ENCODE results near the gene RNF31.
"Not testable (repeated sequence)": the region's sequence is repeated elsewhere in the genome, so short reads cannot be mapped to it uniquely, and the experiment has no call there.

Gene RNF31

DNA sequence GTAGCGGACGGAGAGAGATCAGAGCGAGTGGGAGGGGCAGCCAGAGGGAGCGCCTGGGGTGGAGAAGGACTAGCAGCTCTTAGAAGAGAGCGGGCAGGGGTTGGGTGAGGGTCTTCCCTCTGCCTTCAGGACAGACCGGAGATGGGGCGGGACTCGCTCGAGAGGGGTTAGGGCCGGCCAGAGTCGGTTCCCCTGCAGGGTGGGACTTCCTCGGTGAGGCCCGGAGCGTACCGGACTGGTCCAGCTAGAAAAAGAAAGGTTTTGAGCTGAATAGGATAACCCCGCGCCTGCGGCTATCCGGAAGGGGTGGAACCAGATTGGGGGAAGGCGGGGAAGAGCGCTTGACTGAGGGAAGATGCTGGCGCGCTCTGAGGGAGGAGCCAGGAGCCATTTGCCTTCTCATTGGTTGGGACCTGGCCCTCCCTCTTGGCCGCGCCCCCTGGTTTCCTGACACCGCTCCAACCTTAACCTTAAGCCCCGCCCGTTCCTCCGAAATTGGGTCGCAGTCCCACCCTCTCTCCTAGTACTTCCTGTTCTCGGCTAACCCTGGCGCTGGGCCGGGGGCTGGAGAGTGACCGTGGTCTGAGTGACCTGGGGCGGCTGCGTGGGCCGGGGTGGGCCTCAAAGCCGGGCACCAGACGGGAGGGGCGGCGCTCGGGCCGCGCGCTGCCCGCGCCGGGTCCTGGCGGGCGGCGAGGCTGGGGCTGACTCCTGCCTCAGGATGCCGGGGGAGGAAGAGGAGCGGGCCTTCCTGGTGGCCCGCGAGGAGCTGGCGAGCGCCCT lies at the start of gene RNF31:
TSS of gene RNF31 (plus strand) at position 521 of the 783 bp plus-strand sequence. CDS start at position 722, 201 bp downstream.
- DNase-seq: peak; percentile 99

DNA sequence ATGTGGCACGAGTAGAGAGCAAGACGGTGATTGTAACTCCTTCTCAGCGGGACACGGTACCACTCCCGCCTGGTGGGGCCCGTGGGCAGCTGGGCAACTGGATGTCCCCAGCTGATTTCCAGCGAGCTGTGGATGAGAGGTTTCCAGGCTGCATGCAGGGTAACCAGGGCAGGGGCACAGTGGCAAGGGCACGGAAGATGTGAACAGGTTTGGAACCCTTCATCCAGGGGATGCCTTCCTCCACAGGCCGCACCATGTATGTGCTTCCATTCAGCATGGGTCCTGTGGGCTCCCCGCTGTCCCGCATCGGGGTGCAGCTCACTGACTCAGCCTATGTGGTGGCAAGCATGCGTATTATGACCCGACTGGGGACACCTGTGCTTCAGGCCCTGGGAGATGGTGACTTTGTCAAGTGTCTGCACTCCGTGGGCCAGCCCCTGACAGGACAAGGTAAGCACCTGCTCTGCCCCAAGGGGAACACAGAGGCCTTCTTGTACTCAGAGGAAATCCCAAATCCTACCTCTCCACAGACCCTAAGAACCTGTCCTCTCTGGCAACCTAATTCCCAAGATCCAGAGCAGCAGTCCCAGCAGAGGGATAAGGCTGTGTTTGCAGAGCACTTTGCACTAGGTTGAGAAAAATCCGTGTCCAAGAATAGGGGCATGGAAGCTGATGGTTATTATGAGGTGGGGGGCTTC lies 48.9 kb upstream of the RNF31 start:
- no peak for DNase-seq

DNA sequence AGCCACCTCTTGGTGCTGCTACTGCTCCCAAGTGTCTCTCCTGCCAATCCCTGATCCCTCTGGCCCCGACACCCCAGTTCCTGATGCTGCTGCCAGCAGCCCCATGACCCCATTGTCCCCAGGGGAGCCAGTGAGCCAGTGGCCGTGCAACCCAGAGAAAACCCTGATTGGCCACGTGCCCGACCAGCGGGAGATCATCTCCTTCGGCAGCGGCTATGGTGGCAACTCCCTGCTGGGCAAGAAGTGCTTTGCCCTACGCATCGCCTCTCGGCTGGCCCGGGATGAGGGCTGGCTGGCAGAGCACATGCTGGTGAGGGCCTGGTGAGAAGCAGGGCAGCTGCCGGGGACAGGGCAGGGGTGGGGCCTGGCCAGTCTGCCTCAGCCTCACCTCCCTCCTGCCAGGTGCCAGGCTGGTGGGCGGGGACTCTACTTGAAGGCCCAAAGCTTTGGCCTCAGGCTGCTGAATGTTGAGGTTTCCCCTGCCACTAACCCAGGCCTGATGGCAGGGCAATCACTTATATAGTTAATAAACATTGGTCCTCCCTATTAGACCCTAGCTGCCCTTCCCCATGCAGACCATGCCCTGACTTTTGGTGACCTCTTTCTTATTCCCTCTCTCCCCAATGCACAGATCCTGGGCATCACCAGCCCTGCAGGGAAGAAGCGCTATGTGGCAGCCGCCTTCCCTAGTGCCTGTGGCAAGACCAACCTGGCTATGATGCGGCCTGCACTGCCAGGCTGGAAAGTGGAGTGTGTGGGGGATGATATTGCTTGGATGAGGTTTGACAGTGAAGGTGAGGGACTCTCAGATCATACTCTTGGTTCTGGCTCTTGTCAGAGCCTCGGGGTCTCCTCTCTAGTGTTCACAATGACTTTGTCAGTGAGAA lies 48.1 kb upstream of the RNF31 start:
- DNase-seq: no peak

DNA sequence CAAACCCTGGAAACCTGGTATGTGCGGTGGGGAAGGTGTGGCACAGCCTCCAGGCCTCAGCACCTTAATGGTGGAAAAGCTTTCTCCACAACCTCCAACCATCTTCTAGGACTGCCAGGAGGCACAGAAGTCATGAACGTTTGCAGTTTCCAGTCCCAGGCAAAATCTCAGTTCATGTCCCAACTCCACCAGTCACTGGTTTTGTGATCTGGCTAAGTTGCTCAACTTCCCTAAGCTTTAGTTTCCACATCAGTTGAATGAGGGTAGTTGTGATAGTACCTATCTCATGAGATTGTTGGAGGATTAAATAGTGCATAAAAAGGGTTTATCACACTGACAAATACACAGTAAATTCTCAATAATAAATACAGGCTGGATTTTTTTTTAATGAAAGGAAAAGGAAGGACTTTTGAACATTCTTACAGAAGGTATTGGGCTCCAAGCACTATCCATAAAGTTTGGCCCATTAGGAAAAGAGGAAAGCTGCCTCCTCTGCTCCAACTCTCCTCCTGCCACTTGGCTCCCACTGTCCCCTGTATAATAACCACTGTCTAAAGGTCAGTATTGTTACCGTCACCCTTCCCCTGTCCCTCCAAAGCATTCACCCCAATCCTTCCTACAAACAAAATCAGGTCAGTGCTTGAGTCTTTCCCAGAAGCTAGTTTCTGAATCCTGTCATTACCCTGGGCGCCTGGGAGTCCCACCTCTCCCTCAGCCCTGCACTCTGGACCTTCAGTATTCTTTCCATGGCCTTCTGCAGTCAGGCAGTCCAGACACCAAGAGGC lies 46.9 kb upstream of the RNF31 start:
- no peak for DNase-seq

DNA sequence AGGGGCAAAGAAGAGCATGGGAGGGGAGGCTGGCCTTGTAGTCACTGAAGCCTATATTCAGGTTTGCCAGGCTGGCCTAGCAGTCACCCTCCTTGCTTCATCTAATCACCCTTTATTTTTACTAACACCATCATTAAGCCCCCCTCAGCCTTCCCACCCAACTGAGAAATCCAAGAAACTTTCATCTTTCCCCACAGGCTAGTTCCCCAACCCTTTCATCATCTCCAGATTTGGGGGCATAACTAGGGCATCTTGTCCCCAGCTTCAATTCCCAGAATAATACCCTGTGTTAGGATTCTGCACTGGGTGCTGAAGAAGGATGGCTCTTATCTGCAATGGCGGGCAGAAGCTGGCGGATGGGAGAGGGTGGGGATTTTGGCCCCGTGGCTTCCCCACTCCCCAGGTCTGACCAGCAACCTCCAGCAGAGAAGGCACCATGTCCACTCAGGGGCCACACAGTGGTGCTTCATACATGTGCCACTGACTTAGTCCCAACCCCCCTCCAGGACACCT lies 46.3 kb upstream of the RNF31 start:
- DNase-seq: no peak

DNA sequence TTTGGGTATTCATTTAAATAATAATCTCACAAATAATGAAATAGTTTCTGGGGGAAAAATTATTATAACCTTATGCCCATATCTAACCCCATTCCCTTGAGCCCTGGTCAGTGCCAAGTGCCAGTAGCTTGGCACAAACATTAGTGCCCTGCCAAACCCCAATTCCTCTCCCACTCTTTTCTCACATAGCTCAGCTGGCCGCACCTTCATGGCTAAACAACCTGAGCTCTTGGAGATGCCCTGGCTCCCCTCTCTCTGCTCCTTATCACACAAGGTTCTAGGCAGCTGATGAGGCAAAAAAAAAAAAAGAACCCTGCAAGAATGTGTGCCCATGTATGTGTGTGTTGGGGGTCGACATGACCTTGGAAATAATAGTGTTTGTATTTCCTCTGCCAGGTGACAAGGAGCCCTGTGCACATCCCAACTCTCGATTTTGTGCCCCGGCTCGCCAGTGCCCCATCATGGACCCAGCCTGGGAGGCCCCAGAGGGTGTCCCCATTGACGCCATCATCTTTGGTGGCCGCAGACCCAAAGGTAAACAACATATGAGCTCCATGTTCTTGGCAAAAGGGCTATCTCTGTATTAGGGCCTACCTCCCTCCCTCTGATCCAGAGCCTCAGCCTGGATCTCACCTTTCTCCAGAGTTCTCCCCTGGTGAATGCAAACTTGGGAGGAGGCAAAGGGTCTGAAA lies 44.8 kb upstream of the RNF31 start:
- no peak for DNase-seq

DNA sequence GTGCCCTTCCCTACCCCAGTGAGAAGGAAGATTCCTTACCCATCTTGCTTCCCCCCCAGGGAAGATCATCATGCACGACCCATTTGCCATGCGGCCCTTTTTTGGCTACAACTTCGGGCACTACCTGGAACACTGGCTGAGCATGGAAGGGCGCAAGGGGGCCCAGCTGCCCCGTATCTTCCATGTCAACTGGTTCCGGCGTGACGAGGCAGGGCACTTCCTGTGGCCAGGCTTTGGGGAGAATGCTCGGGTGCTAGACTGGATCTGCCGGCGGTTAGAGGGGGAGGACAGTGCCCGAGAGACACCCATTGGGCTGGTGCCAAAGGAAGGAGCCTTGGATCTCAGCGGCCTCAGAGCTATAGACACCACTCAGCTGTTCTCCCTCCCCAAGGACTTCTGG lies 43.8 kb upstream of the RNF31 start:
- DNase-seq: no peak

DNA sequence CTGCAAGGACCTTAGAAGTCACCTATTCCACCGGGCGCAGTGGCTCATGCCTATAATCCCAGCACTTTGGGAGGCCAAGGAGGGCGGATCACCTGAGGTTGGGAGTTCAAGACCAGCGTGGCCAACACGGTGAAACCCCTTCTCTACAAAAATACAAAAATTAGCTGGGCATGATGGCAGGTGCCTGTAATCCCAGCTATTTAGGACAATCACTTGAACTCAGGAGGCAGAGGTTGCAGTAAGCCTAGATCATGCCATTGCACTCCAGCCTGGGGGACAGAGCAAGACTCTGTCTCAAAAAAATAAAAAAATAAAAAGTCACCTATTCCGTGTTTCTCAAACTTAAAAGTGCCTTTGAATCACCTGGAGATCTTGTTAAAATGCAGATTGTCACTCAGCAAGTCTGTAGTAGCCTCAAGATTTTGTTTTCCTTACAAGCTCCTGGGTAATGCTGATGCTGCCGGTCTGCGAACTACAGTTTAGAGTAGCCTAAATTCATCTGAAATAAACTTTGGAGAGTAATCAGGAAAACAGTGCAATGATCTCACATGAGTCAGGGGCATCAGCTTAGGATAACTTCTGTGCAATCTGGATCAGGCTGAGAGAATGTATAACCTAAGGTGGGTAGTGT lies 41.6 kb upstream of the RNF31 start:
- DNase-seq: not testable (repeated sequence)

DNA sequence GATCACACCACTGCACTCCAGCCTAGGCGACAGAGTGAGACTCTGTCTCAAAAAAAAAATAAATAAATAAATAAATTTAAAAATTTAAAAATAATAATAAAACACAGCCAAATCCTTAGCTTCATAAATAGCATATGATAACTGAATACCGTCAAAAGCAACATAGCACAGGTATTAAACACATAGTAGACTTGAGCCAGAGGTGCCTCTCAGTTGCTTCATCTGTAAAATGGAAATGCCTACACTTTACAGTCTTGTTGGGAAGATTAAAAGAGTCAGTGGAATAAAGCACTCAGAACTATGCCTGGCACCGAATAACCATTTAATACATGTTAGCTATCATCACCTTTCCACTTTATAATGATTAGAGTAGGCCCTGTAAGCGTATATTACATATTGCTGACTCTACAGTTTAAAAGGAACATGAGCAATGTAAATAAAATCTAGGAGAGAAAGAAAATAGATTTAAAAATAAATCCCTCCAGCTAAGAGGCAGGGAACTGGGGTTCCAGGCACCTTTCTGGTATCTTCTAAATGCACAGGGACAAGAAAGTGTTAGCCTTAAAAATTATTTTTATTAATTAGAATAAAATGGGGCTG lies 40.5 kb upstream of the RNF31 start:
- no peak for DNase-seq

DNA sequence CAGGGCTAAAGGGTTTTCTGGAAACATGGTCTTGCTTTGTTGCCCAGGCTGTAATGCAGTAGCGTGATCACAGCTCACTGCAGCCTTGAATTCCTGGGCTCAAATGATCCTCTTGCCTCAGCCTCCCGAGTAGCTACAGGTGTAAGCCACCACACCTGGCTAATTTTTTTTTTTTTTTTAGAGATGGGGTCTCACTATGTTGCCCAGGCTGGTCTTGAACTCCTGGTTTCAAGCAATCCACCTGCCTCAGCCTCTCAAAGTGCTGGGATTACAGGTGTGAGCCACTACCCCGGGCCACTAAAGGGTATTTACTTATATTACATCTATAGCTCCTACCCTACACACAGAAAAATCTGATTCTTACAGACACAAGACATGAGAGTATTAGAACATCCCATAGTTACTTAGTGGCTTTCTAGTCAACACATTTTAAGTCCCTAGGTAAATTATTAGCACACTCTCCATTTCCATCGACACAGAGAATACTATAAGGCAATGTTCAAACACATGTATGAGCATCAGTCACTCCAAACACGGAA lies 38.9 kb upstream of the RNF31 start:
- DNase-seq: no peak

DNA sequence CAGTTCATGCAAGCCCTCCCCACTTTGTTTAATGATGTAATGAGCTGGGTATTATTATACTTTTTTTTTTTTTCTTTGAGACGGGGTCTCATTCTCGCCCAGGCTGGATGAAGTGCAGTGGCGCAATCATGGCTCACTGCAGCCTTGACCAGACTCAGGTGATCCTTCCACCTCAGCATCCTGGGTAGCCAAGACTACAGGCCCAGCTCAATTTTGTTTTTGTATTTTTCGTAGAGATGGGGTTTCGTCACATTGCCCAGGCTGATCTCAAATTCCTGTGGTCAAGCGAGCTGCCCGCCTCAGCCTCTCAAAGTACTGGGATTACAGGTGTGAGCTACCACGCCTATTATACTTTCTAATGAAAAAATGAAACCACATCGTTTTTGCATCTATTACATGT lies 37.2 kb upstream of the RNF31 start:
- no peak for DNase-seq

DNA sequence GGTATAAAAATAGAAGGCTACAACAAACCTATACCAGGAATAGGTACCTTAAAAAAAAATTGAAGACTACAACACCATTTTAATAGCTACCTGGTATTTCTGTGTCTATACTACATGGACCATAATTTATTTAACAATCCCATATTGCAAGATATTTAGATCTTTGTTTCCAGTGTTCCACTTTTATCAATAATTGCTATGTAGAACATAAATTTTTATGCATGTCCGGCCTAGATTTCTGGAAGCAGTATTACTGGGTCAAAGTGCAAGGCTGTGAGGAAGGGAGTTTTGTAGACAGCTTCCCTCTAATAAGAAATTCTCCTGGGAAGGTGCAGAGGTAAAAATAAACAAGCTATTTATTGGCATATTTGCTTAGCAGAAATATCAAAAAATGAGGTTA lies 36.8 kb upstream of the RNF31 start:
- DNase-seq: no peak

DNA sequence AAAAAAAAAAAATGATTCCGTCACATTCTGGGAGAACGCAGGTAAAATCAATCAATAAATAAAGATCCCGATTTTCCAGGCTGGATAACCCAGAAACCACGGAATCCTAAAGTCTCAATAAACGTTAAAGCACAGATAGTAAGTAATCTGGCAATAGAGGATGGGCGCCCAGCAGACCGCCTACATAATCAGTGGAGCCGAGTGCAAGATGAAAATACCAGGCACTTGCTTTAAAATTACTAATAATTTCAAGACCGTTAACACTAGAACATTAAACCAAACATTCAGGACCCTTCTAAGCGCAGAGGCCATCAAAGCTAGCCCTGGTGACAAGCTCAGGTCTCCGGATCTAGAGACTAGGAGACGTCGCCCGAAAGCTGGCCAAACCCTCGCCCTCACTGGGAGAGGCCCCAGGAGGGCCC lies 33.9 kb upstream of the RNF31 start:
- no peak for DNase-seq

DNA sequence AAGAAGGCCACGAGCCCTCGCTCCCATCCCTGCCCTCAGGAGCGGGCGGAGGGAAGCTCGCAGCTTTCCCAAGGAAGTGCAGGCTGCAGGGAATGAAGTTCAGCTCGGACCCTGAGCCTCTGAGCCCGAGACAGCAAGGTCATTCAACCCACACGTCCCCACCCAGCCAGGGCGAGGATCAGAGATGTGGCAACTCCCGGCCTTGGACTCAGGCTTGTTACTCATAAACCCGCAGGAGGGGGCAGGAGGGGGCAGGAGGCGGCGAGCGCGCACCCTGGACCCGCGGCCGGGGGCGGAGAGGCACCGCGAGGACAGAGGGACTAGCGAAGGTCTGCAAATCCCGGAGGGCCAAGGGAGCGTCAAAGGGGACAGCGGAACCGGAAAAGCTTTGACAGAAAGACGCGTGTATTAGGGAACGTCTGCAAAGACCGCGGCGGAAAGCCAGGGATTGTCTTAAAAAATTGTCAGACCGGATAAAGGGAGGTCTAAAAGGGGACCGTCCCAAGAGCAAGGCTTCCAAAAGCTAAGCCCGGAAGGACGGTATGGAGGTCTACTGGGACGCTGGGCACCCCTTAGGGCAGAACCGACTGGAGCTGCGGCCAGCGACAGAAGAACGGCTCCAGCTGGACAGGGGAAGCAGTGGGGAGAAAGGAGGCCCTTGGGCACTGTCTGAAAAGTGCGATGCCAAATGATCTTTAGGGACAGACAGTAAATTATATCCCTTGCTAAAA lies 33.3 kb upstream of the RNF31 start:
- DNase-seq: peak; percentile 91

DNA sequence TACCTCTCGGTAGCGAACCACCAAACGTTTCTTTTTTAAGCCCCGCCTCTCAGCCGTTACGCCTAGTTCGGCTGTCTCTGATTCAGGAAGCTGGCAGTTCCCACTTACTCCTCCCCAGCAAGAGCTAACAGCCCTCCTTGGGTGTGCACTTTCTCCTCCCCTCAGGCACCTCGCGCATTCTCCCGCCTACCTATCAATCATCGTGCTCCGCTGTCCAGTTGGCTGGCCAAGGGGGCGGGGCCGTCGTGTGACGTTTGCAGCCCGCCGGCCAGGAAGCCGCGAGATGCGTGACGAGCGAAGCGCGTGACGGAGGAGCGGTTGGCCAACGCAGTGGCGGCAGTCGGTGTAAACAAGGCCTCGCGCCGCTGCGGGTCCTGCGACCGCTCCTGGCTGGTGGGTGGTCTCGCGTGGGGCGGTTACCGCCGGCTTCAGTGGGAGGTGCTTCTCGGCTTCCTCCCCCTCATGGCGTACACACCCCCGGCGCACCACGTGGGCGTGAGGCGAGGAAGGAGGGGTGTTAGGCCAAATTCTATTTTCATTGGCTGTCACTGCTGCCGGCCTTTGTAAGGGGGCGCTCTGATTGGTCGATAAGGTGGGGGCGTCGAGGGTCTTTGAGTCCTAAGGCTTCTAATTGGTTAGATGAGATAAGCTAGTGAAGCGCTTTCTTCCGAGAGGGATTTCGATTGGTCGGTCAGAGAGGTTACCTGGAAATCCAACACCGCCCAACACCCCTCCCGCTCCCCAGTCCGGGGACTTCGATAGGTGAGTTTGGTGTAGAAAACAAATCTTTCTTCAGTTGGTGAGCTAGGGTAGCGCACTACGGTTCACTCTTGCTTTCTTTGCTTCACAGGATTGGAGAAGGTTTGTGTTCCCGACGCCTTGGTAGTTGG lies 32.5 kb upstream of the RNF31 start, which contains the start of the genes DCAF11 and NRL:
TSS of gene DCAF11 (plus strand) at position 246 of the 890 bp plus-strand sequence. CDS start 818 bp downstream, outside the sequence.
TSS of gene NRL (minus strand) at position 418 of the 890 bp plus-strand sequence. CDS start 32,101 bp downstream, outside the sequence.
- peak; percentile 99 for DNase-seq

DNA sequence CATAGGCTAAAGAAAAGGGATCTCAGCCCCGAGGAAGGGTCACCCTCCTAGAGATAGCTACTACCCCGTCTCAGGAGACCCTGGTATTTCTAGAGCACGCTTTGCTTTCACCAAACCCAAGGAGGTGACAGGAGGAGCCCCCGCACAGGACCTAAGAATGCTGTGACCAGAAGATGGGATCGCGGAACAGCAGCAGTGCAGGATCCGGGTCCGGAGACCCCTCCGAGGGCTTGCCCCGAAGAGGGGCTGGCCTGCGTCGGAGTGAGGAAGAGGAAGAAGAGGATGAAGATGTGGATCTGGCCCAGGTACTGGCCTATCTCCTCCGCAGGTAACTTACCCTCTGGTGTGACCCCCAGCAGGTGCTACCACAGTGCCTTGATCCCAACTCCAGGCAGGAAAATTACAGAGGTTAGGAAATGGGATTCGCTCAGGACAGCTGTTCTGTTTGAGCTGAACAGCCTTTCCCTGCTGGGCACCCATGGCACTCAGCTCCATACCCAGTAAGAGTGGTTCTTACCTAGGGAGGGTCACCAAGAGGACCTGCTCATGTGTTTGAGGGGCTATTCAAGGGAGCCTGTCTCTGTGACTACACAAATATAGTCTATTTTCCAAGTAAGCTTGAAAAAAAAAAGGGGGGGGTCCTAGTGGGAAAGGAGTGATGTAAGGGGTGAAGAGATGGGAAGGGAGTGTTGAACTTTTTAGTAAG lies 31.7 kb upstream of the RNF31 start:
- DNase-seq: peak; percentile 68

DNA sequence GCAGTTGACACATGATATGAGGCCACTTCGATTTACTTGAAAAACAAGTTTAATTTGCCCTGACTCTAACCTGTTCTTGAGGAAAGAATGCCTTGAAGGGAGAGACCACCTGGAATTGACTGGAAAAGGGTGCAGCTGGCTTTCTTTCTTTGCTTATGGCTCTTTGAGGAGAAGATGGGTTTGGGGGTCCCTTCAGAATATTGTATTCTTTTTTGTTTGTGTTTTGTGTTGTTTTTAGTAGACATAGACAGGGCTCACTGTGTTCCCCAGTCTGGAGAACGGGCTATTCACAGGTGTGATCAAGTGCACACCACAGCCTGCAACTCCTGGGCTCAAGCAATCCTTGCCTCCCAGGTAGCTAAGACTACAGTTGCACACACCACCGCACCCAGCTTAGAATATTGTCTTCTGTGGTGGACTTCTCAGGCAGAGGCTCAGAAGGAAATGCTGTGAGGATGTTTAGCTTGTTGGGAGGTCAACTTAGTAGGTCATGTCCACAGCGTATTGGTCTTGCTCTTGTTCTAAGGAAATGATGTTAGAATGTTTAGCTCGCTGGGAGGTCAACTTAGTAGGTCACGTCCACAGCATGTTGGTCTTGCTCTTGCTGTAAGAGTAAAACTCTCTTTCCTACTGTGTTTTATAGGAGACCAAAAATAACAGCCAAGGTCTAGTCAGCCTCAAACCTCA lies 31.0 kb upstream of the RNF31 start:
- no peak for DNase-seq

Measured in activated effector memory CD4-positive, alpha-beta T cell treated with anti-CD3 and anti-CD28 coated beads, Interleukin-2, amount 50 U/mL, for 16 hours (primary cell).